GM19372 (cell line): Measurements from ENCODE around the gene TFAP2E.
A peak's percentile ranks its signal among the peaks of the same experiment; 100 is the strongest.

Source experiments
- ATAC-seq: cut with Tn5 transposase; IDR thresholded peaks from one replicate; pipeline ENCODE4 v1.9.1; 2021; ENCODE audit warnings: mild to moderate bottlenecking, low read depth, moderate library complexity; ENCODE audit not compliant: unreplicated experiment

Gene TFAP2E

DNA sequence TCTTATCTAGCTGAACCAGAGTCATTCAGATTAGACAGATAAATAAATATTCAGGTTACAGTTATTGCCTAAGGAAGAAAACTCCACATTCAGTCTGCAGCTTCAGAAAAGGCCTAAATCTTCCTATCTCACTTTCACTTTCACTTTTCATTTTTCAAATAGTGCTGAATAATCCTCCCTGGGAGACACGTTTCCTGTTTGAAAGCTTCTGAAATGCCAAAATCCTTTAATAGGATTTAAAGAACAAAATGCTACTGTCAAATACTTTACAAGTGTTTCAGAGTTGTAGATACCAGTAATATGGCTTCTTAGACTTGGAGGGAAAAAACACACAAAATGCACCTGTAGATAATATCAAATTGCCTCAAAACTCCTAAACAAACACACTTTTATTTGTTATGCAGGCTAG, 64.3 kb downstream of the TFAP2E start:
- no peak for ATAC-seq

DNA sequence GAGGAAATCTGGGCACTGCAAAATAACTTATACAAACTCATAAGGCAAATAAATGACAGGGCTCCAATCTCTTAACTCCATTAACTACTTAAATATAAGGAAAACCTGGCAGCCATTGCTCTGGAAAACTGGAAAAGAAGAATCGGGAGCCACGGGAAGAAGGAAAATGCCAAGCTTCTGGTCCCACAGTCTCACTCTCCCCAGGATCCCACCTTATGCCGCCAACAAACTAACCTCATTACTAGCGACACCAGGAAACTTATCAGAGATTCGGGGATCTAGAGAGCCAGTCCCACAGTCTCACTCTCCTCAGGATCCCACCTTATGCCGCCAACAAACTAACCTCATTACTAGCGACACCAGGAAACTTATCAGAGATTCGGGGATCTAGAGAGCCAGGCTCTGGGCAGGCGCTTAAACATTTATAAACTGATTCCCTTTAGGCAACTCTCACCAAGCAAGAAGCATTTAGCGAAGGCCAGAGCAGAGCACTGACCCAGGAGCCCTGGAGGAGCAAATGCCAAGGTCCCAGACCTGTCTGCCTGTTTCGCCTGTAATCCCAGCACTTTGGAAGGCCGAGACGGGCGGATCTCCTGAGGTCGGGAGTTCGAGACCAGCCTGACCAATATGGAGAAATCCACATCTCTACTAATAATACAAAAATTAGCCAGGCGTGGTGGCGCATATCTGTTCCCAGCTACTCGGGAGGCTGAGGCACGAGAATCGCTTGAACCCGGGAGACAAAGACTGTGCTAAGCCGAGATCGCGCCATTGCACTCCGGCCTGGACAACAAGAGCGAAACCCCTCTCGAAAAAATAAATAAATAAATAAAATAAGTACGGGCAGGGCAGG, 67.5 kb downstream of the TFAP2E start:
- no peak for ATAC-seq

- ATAC-seq: peak; percentile 93
Measured at GRCh38 chr1:35641233-35641866, 68.2 kb downstream of the TFAP2E start, which contains the start of gene PSMB2. Gene PSMB2, minus strand, starts transcription at chr1:35641526. Its CDS starts 94 bp downstream, at chr1:35641432.

DNA sequence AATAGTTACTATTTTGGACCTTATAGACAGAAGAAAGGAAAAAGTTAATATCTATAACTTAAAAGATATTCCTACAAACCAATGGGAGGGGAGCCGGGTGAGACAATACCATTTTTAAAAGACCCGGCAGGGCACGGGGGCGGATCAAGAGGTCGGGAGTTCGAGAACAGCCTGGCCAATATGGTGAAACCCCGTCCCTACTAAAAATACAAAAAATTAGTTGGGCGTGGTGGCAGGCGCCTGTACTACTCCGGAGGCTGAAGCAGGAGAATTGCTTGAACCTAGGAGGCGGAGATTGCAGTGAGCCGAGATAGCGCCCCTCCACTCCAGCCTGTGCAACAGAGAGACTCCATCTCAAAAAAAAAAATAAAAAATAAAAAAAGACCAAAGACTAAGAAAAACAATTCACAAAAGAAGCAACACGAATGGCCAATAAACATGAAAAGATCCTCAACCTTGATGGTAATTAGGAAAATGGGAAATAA, 69.4 kb downstream of the TFAP2E start:
- no peak for ATAC-seq

- no peak for ATAC-seq
Measured at GRCh38 chr1:35644204-35644603, 71.1 kb downstream of the TFAP2E start.
